Tibial nerve (tissue), 3 donors: ENCODE measurements around the gene CMIP.

Experiments used
- POLR2A ChIP-seq, 2 donors: fragments of 450-650 bp; IDR thresholded peaks; one replicate each; pipeline ENCODE4 v1.6.1; 2017; ENCODE audit warnings: antibody characterized with exemption in 2 of 2, mild to moderate bottlenecking in 2 of 2, moderate library complexity in 2 of 2
- TF ChIP-seq, protein P1 (sequence below), 5 experiments: fragments of 200-600 bp in 3 of 5; fragments of 450-650 bp in 2 of 5; sonication (generic) in 3 of 5; IDR thresholded peaks; one replicate each; pipeline ENCODE4 v1.5.1; 2016 to 2019; ENCODE audit warnings: antibody characterized with exemption in 5 of 5, mild to moderate bottlenecking in 3 of 5, moderate library complexity in 2 of 5

- TF ChIP-seq, protein P1, sequence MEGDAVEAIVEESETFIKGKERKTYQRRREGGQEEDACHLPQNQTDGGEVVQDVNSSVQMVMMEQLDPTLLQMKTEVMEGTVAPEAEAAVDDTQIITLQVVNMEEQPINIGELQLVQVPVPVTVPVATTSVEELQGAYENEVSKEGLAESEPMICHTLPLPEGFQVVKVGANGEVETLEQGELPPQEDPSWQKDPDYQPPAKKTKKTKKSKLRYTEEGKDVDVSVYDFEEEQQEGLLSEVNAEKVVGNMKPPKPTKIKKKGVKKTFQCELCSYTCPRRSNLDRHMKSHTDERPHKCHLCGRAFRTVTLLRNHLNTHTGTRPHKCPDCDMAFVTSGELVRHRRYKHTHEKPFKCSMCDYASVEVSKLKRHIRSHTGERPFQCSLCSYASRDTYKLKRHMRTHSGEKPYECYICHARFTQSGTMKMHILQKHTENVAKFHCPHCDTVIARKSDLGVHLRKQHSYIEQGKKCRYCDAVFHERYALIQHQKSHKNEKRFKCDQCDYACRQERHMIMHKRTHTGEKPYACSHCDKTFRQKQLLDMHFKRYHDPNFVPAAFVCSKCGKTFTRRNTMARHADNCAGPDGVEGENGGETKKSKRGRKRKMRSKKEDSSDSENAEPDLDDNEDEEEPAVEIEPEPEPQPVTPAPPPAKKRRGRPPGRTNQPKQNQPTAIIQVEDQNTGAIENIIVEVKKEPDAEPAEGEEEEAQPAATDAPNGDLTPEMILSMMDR (IDR thresholded peaks at IDR 0.05), result no peak
- no peak for TF ChIP-seq POLR2A (IDR thresholded peaks at IDR 0.05)
Measured at GRCh38 chr16:81756615-81757356, 312.2 kb downstream of the CMIP start.
